ENCODE data around the gene SEC14L5. TPM values are rescaled to one million over a fixed set of nuclear protein-coding genes. Genes with fewer than 3 reads are reported as not detected.

SEC14L5 gene
- total and polyA plus RNA-seq, 2 donors (not counting 3 experiments of a cell fraction or from before 2014, with no cell fraction given) = not detected

- dilution Hi-C loops (cut with MboI; ENCODE audit: extremely low pct_ligation_motif_present, low sequenced_read_pairs) = no loop called here
- FAIRE-seq (no peak), DNase-seq (ENCODE audit: low read depth, low spot score) (no peak)
- no TSS peak for BruUV-seq (replicated peaks)
- Histone ChIP-seq H3K4me1 (ENCODE audit: control insufficient read depth, extremely low read depth, insufficient read depth, low read length) (peaks cover 33% of the 10 kb centered on the region), H3K36me3 (ENCODE audit: control insufficient read depth in 2 of 2, extremely low read depth in 1 of 2, insufficient read depth in 2 of 2, low read length in 2 of 2) (no peaks in the 10 kb centered on the region), H3K79me2 (ENCODE audit: control insufficient read depth, insufficient read depth, low read length) (no peaks in the 10 kb centered on the region), H3K9me1 (replicated peaks; ENCODE audit: control insufficient read depth, extremely low read depth, insufficient read depth, low read length) (no peaks in the 10 kb centered on the region), H3K27ac (ENCODE audit: insufficient read depth, low read depth, low read length) (no peak overlapping the region), H3K9ac (replicated peaks; ENCODE audit: extremely low read depth, insufficient read depth, low read length) (no peak overlapping the region), H3K4me3 (replicated peaks in 1 of 3; ENCODE audit: insufficient read depth in 1 of 3, low read depth in 1 of 3, low read length in 3 of 3) (no peak overlapping the region), H2AFZ (ENCODE audit: low read depth, low read length) (no peak overlapping the region), H3K4me2 (ENCODE audit: insufficient read depth, low read length) (no peak overlapping the region), H3K27me3 (ENCODE audit: control insufficient read depth in 2 of 2, insufficient read depth in 2 of 2, low read length in 2 of 2) (no peaks in the 10 kb centered on the region), H4K20me1 (replicated peaks; ENCODE audit: control insufficient read depth, extremely low read depth, insufficient read depth, low read length) (no peaks in the 10 kb centered on the region), H3K9me3 (replicated peaks; ENCODE audit: control insufficient read depth, insufficient read depth, low read length) (no peaks in the 10 kb centered on the region)
- ChIA-PET POLR2A (no interaction called here), CTCF (no interaction called here)
- TF ChIP-seq MYC (IDR thresholded peaks at IDR 0.05; ENCODE audit: low read depth, low read length) (no peak), GATA2 (IDR thresholded peaks at IDR 0.05; ENCODE audit: insufficient read depth, insufficient read length, low read depth, low read length) (no peak), EZH2 (IDR thresholded peaks at IDR 0.05; ENCODE audit: borderline replicate concordance, low read depth, low read length, severe bottlenecking) (no peak), POLR2A (IDR thresholded peaks at IDR 0.05; ENCODE audit: low read depth, low read length) (no peak), POLR2AphosphoS5 (IDR thresholded peaks at IDR 0.05; ENCODE audit: insufficient read depth, low read depth, low read length) (no peak), MAX (IDR thresholded peaks at IDR 0.05; ENCODE audit: insufficient read depth, insufficient read length) (no peak), FOS (IDR thresholded peaks at IDR 0.05; ENCODE audit: borderline replicate concordance, insufficient read depth, low read length) (peak; percentile 10)
- intact Hi-C loops (cut with micrococcal nuclease) = loop anchor here (1.0 to 2.0 kb wide), 2 partner anchors 10 to 99 kb away; partner anchors contain the start of genes GLYR1 and UBN1
Measured at GRCh38 chr16:4945560-4946502, 12.3 kb upstream of the SEC14L5 start.

All from endothelial cell of umbilical vein (primary cell).